ENCODE data around the gene PGBD2. TPM values are rescaled to one million over a fixed set of nuclear protein-coding genes. Genes with fewer than 3 reads are reported as not detected.
A peak's percentile ranks its signal among the peaks of the same experiment; 100 is the strongest.
"Not testable (repeated sequence)": the region's sequence is repeated elsewhere in the genome, so short reads cannot be mapped to it uniquely, and the experiment has no call there.

PGBD2 gene
- total RNA-seq, 2 experiments from 2014 or later, result 6.3 to 6.7 TPM

DNA sequence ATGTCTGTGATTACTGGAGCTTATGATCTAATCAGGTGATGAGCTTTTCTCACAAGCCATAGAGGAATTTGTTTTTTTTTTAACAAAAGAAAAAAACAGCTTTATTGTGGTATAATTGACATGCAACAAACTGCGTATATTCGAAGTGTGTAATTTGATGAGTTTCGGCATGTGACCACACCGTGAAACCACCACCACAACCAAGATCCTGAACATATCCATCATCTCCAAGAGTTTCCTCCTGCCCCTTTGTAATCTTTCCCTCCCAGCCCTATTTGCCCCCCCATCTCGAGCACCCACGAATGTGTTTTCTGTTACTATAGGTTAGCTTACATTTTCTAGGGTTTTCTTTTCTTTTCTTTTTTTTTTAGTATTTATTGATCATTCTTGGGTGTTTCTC is 4.7 kb downstream of the PGBD2 start:
- ChIA-PET CTCF (no interaction called here), POLR2A (no interaction called here)
- H3K27ac Mint-ChIP-seq, result no peak overlapping the region
- no peaks in the 10 kb centered on the region for H3K27me3 Mint-ChIP-seq (ENCODE audit: low read depth)
- ATAC-seq, result no peak
- no peaks in the 10 kb centered on the region for H3K9me3 Mint-ChIP-seq (ENCODE audit: insufficient read depth)
- DNase-seq, result no peak
- H3K4me3 Mint-ChIP-seq, result no peak overlapping the region
- H3K4me1 Mint-ChIP-seq (ENCODE audit: low read depth), result peaks cover 22% of the 10 kb centered on the region
- H3K36me3 Mint-ChIP-seq (ENCODE audit: low read depth), result peaks cover 23% of the 10 kb centered on the region

DNA sequence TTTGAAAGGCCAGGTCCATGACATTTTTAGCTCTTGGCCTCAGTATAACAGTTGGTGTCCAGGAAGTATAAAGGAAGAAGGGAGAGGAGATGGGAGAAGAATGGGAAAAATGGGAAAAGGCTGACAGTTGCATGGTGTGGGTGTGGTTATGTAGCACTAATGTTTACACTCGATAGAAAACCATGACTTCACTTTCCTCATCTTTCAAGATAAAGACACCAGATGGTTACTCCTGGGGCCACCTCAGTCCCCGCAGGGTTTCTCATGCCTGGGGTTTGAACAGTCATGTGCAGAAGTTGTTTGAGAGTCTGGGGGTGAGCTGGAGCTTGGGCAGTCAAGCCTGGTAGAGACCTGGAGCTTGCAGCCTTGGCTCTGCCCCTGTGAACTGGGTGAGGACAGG is 7.9 kb downstream of the PGBD2 start:
- H3K4me3 Mint-ChIP-seq, result no peak overlapping the region
- no peak overlapping the region for H3K27ac Mint-ChIP-seq
- H3K36me3 Mint-ChIP-seq (ENCODE audit: low read depth), result peaks cover 37% of the 10 kb centered on the region
- ChIA-PET CTCF (interaction anchor here (1.5 kb wide), 1 partner anchor 56 kb away, joined by 3 read pairs; the partner anchor contains the start of gene ZNF692), POLR2A (no interaction called here)
- no peaks in the 10 kb centered on the region for H3K27me3 Mint-ChIP-seq (ENCODE audit: low read depth)
- DNase-seq (no peak), ATAC-seq (no peak)
- no peaks in the 10 kb centered on the region for H3K9me3 Mint-ChIP-seq (ENCODE audit: insufficient read depth)
- peaks cover 2% of the 10 kb centered on the region for H3K4me1 Mint-ChIP-seq (ENCODE audit: low read depth)

DNA sequence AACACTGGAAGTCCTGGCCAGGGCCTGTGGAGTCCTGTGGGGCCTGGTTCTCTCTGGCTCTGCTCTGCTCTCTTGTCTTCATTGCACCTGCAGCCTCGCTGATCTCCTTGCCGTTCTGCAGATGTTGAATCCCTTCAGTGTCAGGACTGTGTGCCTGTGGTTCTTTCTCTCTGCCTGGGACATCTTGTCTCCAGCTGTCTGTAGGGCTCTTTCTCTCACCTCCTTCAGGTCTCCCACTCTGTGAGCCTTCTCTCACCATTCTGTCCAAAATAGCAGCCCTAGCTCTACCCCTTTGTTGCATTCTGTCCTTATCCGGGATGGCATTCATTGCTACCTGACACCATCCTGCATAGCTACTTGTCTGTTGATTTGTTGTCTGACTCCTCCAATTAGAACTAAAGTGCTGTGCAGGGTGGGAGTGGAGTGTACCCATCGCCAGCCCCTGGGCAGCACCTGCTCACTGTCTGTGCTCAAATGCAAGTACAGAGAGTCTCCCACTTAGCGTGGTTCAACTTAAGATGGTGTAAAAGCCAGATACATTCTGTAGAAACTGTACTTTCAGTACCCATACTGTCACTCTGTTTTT is 8.9 kb downstream of the PGBD2 start:
- POLR2A ChIA-PET, result no interaction called here

DNA sequence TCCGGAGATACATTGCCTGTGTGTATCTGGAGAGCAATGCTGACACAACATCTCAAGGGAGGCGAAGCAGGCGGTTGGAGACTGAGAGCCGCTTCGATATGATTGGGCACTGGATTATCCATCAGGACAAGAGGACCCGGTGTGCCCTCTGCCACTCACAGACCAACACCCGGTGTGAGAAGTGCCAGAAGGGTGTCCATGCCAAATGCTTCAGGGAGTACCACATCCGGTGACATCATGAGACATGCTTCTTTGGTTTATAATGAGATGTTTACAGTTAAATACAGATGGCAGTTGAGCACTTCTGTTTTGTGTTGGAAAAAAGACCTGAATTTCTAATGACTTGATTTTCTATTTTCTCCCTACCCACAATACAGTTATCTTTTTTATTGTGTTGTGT is 12.1 kb downstream of the PGBD2 start:
- ATAC-seq (no peak), DNase-seq (no peak)
- POLR2A ChIA-PET, result no interaction called here
- no peak overlapping the region for H3K27ac Mint-ChIP-seq
- H3K36me3 Mint-ChIP-seq (ENCODE audit: low read depth), result peaks cover 53% of the 10 kb centered on the region
- H3K27me3 Mint-ChIP-seq (ENCODE audit: low read depth), result no peaks in the 10 kb centered on the region
- no peak overlapping the region for H3K4me3 Mint-ChIP-seq
- CTCF ChIA-PET, result no interaction called here
- no peaks in the 10 kb centered on the region for H3K9me3 Mint-ChIP-seq (ENCODE audit: insufficient read depth)
- no peaks in the 10 kb centered on the region for H3K4me1 Mint-ChIP-seq (ENCODE audit: low read depth)

More for the DNA sequence above, 8.9 kb downstream of the PGBD2 start:
- Mint-ChIP-seq H3K27me3 (ENCODE audit: low read depth) (no peaks in the 10 kb centered on the region), H3K9me3 (ENCODE audit: insufficient read depth) (no peaks in the 10 kb centered on the region), H3K36me3 (ENCODE audit: low read depth) (peaks cover 39% of the 10 kb centered on the region), H3K27ac (no peak overlapping the region), H3K4me3 (no peak overlapping the region), H3K4me1 (ENCODE audit: low read depth) (no peaks in the 10 kb centered on the region)
- no peak for DNase-seq
- ATAC-seq, result no peak
- CTCF ChIA-PET, result interaction anchor here (1.5 kb wide), 1 partner anchor 56 kb away, joined by 3 read pairs; the partner anchor contains the start of gene ZNF692

DNA sequence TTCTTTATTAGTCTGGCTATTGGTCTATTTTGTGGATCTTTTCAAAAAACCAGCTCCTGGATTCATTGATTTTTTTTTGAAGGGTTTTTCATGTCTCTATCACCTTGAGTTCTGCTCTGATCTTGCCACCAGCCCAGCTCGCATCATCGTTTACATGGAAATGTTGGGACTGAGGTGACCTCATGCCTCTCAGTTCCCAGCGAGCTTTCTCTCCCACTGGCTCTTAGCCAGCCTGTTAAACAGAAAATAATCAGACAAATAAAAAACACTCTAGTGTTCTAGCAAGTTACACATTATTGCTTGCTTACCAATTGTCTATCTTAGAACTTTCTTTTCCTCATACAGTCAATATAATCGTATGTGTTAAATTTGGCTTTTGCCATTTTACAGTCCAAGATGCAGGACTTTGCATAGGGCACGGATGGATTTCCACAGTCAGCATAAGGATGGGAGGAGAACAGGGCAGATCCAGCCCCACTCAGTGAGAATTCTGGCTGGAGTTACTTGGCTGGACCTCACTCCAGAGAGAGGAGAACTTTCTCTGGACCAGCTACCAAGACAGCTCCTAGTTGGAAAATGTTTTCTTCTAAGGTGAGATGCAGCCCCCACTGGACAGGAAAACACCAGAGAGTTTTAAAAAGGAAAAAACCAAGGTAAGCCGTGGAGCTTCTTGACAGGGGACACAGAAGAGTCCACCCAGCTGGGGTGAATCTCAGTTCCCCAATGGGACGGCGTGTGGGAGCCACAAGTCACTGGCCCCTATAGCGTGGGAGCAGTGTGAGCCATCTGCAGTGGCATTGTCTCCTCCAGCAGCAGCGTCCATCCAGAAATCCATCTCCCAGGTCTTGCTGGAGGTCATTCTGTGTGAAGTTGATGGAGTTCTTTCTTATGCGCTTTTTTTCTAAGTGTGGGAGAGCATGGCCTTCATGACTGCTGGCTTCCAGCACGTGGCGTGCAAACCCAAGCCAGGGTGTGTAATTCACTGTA is 17.6 kb downstream of the PGBD2 start:
- Mint-ChIP-seq H3K36me3 (ENCODE audit: low read depth) (peaks cover 30% of the 10 kb centered on the region), H3K27me3 (ENCODE audit: low read depth) (peaks cover 13% of the 10 kb centered on the region), H3K4me3 (no peak overlapping the region), H3K27ac (no peak overlapping the region), H3K4me1 (ENCODE audit: low read depth) (peaks cover 46% of the 10 kb centered on the region), H3K9me3 (ENCODE audit: insufficient read depth) (no peaks in the 10 kb centered on the region)
- ChIA-PET POLR2A (interaction anchor here (0.6 kb wide), 1 partner anchor 118 kb away, joined by 3 read pairs; no protein-coding TSS in a partner anchor), CTCF (interaction anchor here (0.6 to 1.0 kb wide), 2 partner anchors 20 to 82 kb away, joined by 3 read pairs; no protein-coding TSS in a partner anchor)
- DNase-seq (no peak), ATAC-seq (no peak)

DNA sequence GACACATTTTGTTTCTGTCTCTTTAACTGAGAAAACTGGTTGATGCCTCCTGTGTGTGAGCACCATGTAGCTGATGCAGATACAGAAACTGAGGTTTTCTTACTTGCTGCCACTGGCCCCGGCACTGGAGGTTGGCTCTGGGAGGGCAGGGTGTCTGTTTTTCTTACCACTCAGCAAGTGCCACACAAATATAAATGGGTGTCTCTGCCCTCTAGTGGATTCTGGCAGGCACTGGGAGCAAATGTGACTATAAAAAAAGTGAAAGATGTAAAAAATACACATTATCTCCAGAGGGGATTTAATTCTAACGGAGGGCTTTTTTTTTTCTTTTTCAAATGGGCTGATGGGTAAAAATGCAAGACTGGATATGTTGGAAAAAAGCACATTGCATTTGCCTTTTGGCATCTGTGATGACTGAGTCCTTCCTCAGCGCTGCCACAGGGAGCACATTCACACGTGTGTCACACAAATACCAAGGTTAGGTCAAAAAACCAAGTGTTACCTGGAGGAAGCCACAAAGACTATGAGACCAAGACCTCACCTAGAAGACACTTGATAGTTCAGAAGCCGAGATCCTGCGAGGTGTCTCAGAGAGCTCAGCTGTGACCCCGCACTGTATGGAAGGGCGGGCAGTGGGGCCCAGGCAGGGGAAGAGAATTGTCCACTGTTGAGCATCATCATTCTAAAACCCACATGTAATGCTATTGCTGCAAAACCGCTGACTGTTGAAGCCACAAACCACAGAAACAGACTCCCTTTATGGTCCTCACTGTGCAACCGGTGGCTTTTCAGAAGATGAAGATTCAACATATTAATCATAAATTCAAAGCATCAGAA is 18.9 kb downstream of the PGBD2 start:
- peak overlapping the region; percentile 21 for H3K4me3 Mint-ChIP-seq
- peak; percentile 92 for ATAC-seq
- ChIA-PET POLR2A (interaction anchor here (1.3 kb wide), 1 partner anchor 66 kb away, joined by 3 read pairs; the partner anchor contains the start of gene ZNF692), CTCF (interaction anchor here (0.6 to 2.0 kb wide), 3 partner anchors 18 to 85 kb away, joined by 3 to 4 read pairs (median 4); no protein-coding TSS in a partner anchor)
- H3K27ac Mint-ChIP-seq, result peak overlapping the region; percentile 70
- peaks cover 46% of the 10 kb centered on the region for H3K4me1 Mint-ChIP-seq (ENCODE audit: low read depth)
- peak; percentile 76 for DNase-seq
- H3K36me3 Mint-ChIP-seq (ENCODE audit: low read depth), result peaks cover 22% of the 10 kb centered on the region
- H3K9me3 Mint-ChIP-seq (ENCODE audit: insufficient read depth), result no peaks in the 10 kb centered on the region
- H3K27me3 Mint-ChIP-seq (ENCODE audit: low read depth), result peaks cover 16% of the 10 kb centered on the region

DNA sequence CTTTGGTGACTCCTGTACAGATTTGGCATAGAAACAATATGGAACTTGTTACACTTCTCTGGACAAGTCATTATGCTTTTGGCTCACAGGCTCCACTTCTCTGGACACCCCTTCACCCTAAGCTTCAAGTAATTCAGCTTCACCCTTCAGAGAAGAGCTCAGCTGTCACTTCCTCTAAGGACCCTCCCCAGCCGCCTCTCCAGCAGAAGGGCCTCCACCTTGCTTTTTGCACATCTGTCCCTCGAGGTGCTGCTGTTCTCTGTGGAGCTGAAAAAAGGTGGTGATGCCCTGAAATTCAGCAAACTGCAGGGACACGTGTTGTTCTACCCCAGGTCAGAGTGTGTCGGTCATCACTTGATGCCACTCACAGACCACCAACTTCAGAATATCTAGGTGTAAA is 19.8 kb downstream of the PGBD2 start:
- not testable (repeated sequence) for DNase-seq; ATAC-seq; H3K4me3 Mint-ChIP-seq; H3K9me3 Mint-ChIP-seq (ENCODE audit: insufficient read depth); H3K27ac Mint-ChIP-seq
- Mint-ChIP-seq H3K4me1 (ENCODE audit: low read depth) (peaks cover 46% of the 10 kb centered on the region), H3K27me3 (ENCODE audit: low read depth) (peaks cover 16% of the 10 kb centered on the region), H3K36me3 (ENCODE audit: low read depth) (peaks cover 15% of the 10 kb centered on the region)
- ChIA-PET CTCF (interaction anchor here (0.7 to 2.2 kb wide), 5 partner anchors 19 to 100 kb away, joined by 3 to 5 read pairs (median 4); partner anchors contain the start of genes SH3BP5L and ZNF672), POLR2A (interaction anchor here (1.2 to 1.3 kb wide), 2 partner anchors 67 to 99 kb away, joined by 3 read pairs; partner anchors contain the start of gene ZNF692)

DNA sequence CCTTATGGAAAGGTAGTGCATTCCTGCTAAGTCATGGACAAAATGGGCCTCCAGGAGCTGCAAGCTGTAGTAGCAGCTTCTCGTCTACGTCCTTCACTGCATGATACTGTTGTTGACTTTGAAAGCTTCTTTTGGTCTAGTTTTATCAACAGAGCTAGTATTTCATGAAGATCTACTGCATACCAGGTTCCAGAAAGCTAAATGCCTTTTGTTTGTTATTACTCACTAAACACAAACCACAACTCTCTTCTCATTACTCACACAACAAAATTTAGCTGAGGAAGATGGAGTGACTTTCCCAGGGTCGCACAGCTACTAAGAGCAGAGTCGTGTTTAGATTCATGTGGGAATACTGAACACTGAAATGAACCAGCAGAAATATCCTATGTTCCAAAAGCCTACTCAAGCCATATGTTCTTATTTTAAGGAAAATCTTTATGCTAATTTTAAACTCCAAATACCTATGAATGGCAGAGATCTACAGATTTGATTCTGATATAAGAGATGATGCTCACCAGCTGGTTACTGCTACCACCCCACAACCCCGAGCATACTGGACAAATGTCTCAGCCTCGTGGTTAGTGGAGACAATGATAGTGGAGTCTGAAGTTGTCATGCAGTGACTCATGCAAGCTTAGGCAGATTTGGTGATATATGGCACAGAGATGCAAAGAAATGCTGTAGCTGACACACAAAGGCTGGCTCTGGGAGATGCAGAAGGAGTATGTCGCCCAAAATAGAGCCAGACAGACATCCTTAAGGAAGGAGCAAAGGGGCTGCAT is 20.6 kb downstream of the PGBD2 start:
- H3K27me3 Mint-ChIP-seq (ENCODE audit: low read depth), result peaks cover 16% of the 10 kb centered on the region
- no peak overlapping the region for H3K27ac Mint-ChIP-seq
- ATAC-seq (no peak), DNase-seq (no peak)
- CTCF ChIA-PET, result interaction anchor here (0.7 to 2.2 kb wide), 6 partner anchors 53 to 101 kb away, joined by 3 to 5 read pairs (median 4); partner anchors contain the start of genes SH3BP5L and ZNF672
- POLR2A ChIA-PET, result interaction anchor here (1.2 to 1.3 kb wide), 2 partner anchors 68 to 100 kb away, joined by 3 read pairs; partner anchors contain the start of gene ZNF692
- H3K4me3 Mint-ChIP-seq, result no peak overlapping the region
- peaks cover 46% of the 10 kb centered on the region for H3K4me1 Mint-ChIP-seq (ENCODE audit: low read depth)
- peaks cover 11% of the 10 kb centered on the region for H3K36me3 Mint-ChIP-seq (ENCODE audit: low read depth)
- H3K9me3 Mint-ChIP-seq (ENCODE audit: insufficient read depth), result no peaks in the 10 kb centered on the region

DNA sequence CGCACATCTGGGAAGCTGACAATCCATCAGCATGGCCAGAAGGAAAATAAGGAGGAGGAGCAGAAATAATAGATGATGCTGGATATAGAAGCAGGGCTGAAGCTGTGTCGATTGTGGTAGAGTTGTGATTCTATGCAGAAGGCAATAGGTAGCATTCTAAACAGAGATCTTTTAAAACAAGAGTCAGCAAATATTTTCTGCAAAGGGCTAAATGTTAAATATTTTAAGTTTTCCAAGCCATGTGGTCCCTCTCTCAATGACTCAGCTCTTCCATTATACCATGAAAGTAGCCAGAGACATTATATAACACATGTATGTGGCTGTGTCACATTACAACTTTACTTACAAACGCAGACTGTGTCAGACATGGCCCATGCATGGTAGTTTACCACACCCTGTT is 21.2 kb downstream of the PGBD2 start:
- H3K27ac Mint-ChIP-seq; H3K36me3 Mint-ChIP-seq (ENCODE audit: low read depth); DNase-seq; H3K9me3 Mint-ChIP-seq (ENCODE audit: insufficient read depth); ATAC-seq; POLR2A ChIA-PET; H3K4me3 Mint-ChIP-seq: not testable (repeated sequence)
- H3K27me3 Mint-ChIP-seq (ENCODE audit: low read depth), result peaks cover 19% of the 10 kb centered on the region
- H3K4me1 Mint-ChIP-seq (ENCODE audit: low read depth), result peaks cover 46% of the 10 kb centered on the region
- CTCF ChIA-PET, result interaction anchor here (1.0 to 2.2 kb wide), 4 partner anchors 54 to 101 kb away, joined by 4 to 5 read pairs (median 4); partner anchors contain the start of genes SH3BP5L and ZNF672

DNA sequence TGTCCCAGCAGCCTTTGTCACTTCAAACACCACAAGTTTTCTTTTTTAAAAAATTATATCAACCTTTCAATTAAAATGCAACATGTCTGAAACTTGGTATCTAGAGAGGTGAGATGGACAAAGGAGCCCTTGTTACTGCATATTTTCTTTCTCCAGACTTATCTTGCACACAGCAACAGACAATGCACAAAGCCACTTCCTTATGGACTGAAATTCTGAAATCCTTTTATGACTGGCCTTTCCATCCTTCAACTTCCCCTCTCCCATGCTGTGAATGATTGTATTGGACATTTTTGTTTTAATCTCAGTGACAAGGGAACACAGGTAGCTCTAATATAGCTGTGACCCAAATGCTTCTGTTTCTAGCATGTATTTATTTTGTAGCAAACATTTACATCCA is 22.1 kb downstream of the PGBD2 start:
- H3K4me3 Mint-ChIP-seq; H3K36me3 Mint-ChIP-seq (ENCODE audit: low read depth); DNase-seq; POLR2A ChIA-PET; H3K9me3 Mint-ChIP-seq (ENCODE audit: insufficient read depth); H3K27ac Mint-ChIP-seq; ATAC-seq: not testable (repeated sequence)
- Mint-ChIP-seq H3K4me1 (ENCODE audit: low read depth) (peaks cover 46% of the 10 kb centered on the region), H3K27me3 (ENCODE audit: low read depth) (peaks cover 19% of the 10 kb centered on the region)
- CTCF ChIA-PET, result interaction anchor here (2.2 kb wide), 1 partner anchor 90 kb away, joined by 4 read pairs; the partner anchor contains the start of gene ZNF672

Data from activated CD8-positive, alpha-beta T cell treated with anti-CD3 and anti-CD28 coated beads, Interleukin-2, amount 10 ng/mL, durations not matched to agents 7 days and 5 days (primary cell).